NB4 (cell line): ENCODE measurements around the gene SLIT1.

ENCODE experiments used
- DNase-seq: peaks from one replicate; pipeline ENCODE4 v3.0.0; 2010; ENCODE audit warnings: low read depth
- H3K4me3 ChIP-seq: one replicate; pipeline ENCODE4 v1.5.1; 2011; ENCODE audit warnings: mild to moderate bottlenecking, low read depth, low read length, moderate library complexity
- CTCF ChIP-seq: IDR thresholded peaks from one replicate; pipeline ENCODE4 v1.5.1; 2012; ENCODE audit warnings: low read depth, low read length
- MAX ChIP-seq: IDR thresholded peaks from 2 replicates; pipeline ENCODE4 v1.6.1; 2011; ENCODE audit warnings: low read depth, low read length
- MYC ChIP-seq: IDR thresholded peaks from 2 replicates; pipeline ENCODE4 v1.6.1; 2011; ENCODE audit warnings: low read depth, low read length
- POLR2A ChIP-seq: IDR thresholded peaks from 2 replicates; pipeline ENCODE4 v1.6.1; 2011; ENCODE audit warnings: mild to moderate bottlenecking; ENCODE audit not compliant: insufficient read length; ENCODE audit errors: extremely low read depth

Gene SLIT1

GRCh38 chr10:97185326-97186058 lies at the start of gene SLIT1:
Gene SLIT1 (minus strand): TSS chr10:97185959. CDS start chr10:97185674, 285 bp downstream.
- TF ChIP-seq POLR2A: no peak
- no peak for TF ChIP-seq MYC
- TF ChIP-seq MAX: no peak
- TF ChIP-seq CTCF: no peak
- no peak within 1 kb of the TSS for H3K4me3 ChIP-seq
- no peak for DNase-seq

GRCh38 chr10:97235353-97235752 lies 49.6 kb upstream of the SLIT1 start:
- no peak overlapping the region for H3K4me3 ChIP-seq
- TF ChIP-seq MYC (no peak), POLR2A (no peak), CTCF (no peak), MAX (no peak)
- no peak for DNase-seq

GRCh38 chr10:97234400-97234799 lies 48.6 kb upstream of the SLIT1 start:
- TF ChIP-seq MYC: no peak
- TF ChIP-seq CTCF: peak; percentile 67
- peak; percentile 74 for DNase-seq
- H3K4me3 ChIP-seq: no peak overlapping the region

- TF ChIP-seq POLR2A (no peak), MYC (no peak), MAX (no peak), CTCF (no peak)
- H3K4me3 ChIP-seq: no peak overlapping the region
- no peak for DNase-seq
Observed at GRCh38 chr10:97230146-97230545, 44.4 kb upstream of the SLIT1 start.

GRCh38 chr10:97229322-97230015 lies 43.7 kb upstream of the SLIT1 start:
- DNase-seq: no peak
- no peak for TF ChIP-seq MYC
- TF ChIP-seq MAX: no peak
- no peak for TF ChIP-seq CTCF
- no peak for TF ChIP-seq POLR2A
- no peak overlapping the region for H3K4me3 ChIP-seq
